Stimulated activated CD8-positive, alpha-beta memory T cell treated with anti-CD3 and anti-CD28 coated beads, Interleukin-15, amount 100 ng/mL, for 24 hours (primary cell): ENCODE data around the gene USP5.
"Not testable (repeated sequence)": the region's sequence is repeated elsewhere in the genome, so short reads cannot be mapped to it uniquely, and the experiment has no call there.

Experiments used
- DNase-seq: peaks from one replicate; pipeline ENCODE4 v3.0.0-alpha.2; 2020; ENCODE audit warnings: low read depth

USP5 gene

GRCh38 chr12:6840761-6841515 lies 11.0 kb upstream of the USP5 start, which contains the start of gene GNB3:
GNB3 (plus strand) TSS chr12:6840925; CDS start chr12:6841288, 363 bp downstream.
- no peak for DNase-seq

GRCh38 chr12:6842075-6842474 lies 9.9 kb upstream of the USP5 start:
- no peak for DNase-seq

- DNase-seq, result no peak
Observed at GRCh38 chr12:6843118-6843902, 8.6 kb upstream of the USP5 start.

GRCh38 chr12:6845395-6845794 lies 6.6 kb upstream of the USP5 start:
- no peak for DNase-seq

GRCh38 chr12:6846316-6846869 lies 5.6 kb upstream of the USP5 start:
- DNase-seq, result no peak

- DNase-seq, result no peak
Observed at GRCh38 chr12:6847676-6848075, 4.3 kb upstream of the USP5 start.

- no peak for DNase-seq
Observed at GRCh38 chr12:6849427-6849826, 2.5 kb upstream of the USP5 start.

GRCh38 chr12:6849976-6850560 lies 1.9 kb upstream of the USP5 start:
- no peak for DNase-seq

- DNase-seq, result no peak
Observed at GRCh38 chr12:6850796-6851152, 1.2 kb upstream of the USP5 start.

- DNase-seq, result peak; percentile 75
Observed at GRCh38 chr12:6851153-6851920, 613 bp upstream of the USP5 start, which contains the start of gene CDCA3. CDCA3 (minus strand) TSS chr12:6851286; CDS start chr12:6850952, 334 bp downstream.

GRCh38 chr12:6852651-6853354 lies 853 bp downstream of the USP5 start:
- DNase-seq, result no peak

GRCh38 chr12:6853626-6854025 lies 1.7 kb downstream of the USP5 start:
- no peak for DNase-seq

- no peak for DNase-seq
Observed at GRCh38 chr12:6854036-6854435, 2.1 kb downstream of the USP5 start.

GRCh38 chr12:6855322-6855721 lies 3.4 kb downstream of the USP5 start:
- no peak for DNase-seq

GRCh38 chr12:6858799-6859198 lies 6.8 kb downstream of the USP5 start:
- no peak for DNase-seq

GRCh38 chr12:6860116-6860515 lies 8.2 kb downstream of the USP5 start:
- DNase-seq, result no peak

GRCh38 chr12:6860942-6861341 lies 9.0 kb downstream of the USP5 start:
- DNase-seq, result no peak

GRCh38 chr12:6861391-6861790 lies 9.4 kb downstream of the USP5 start:
- DNase-seq, result no peak

GRCh38 chr12:6863033-6863432 lies 11.1 kb downstream of the USP5 start:
- DNase-seq, result no peak

GRCh38 chr12:6863586-6864321 lies 11.8 kb downstream of the USP5 start:
- no peak for DNase-seq

GRCh38 chr12:6865307-6865706 lies 13.4 kb downstream of the USP5 start:
- not testable (repeated sequence) for DNase-seq
